A673 (cell line): ENCODE data around the gene NPSR1. TPM values are rescaled to one million over a fixed set of nuclear protein-coding genes. Genes with fewer than 3 reads are reported as not detected.

Experiments used
- BruUV-seq: library from RNA; stranded (reverse); fragments of 400-500 nt; replicated peaks from 2 replicates; lab custom pipeline; 2021; lab: Mats Ljungman, UMichigan
- CTCF ChIA-PET: fragments of 300-600 bp; sonication (Branson Sonifier 250); formaldehyde crosslinking; loops from one replicate; lab custom pipeline; 2022; ENCODE audit warnings: antibody characterized with exemption; lab: Charles Lee
- POLR2A ChIA-PET: fragments of 300-600 bp; sonication (Branson Sonifier 250); formaldehyde crosslinking; loops from one replicate; lab custom pipeline; 2022; ENCODE audit warnings: antibody characterized with exemption; ENCODE audit not compliant: low non-redundant PET; lab: Charles Lee
- DNase-seq: peaks from one replicate; pipeline ENCODE4 v3.0.0-alpha.2; 2015; ENCODE audit warnings: low spot score
- H3K27ac ChIP-seq: fragments of 200-600 bp; sonication (generic); 2 replicates; pipeline ENCODE4 v1.5.1; 2016; ENCODE audit warnings: mixed run types, low read depth, mild to moderate bottlenecking, mixed read lengths, antibody characterized with exemption, low read length; ENCODE audit not compliant: poor library complexity, severe bottlenecking
- H3K27me3 ChIP-seq: fragments of 200-600 bp; sonication (generic); replicated peaks from 2 replicates; pipeline ENCODE4 v1.6.1; 2017; ENCODE audit warnings: mixed run types, low read depth, mild to moderate bottlenecking, mixed read lengths, antibody characterized with exemption, low read length; ENCODE audit not compliant: insufficient read depth, poor library complexity
- H3K36me3 ChIP-seq: fragments of 200-600 bp; sonication (generic); 2 replicates; pipeline ENCODE4 v1.6.1; 2016; ENCODE audit warnings: mixed run types, mild to moderate bottlenecking, mixed read lengths, antibody characterized with exemption, low read length; ENCODE audit not compliant: insufficient read depth, poor library complexity, severe bottlenecking
- H3K4me1 ChIP-seq: fragments of 200-600 bp; sonication (generic); 2 replicates; pipeline ENCODE4 v1.6.1; 2017; ENCODE audit warnings: mixed run types, mild to moderate bottlenecking, mixed read lengths, antibody characterized with exemption, low read length; ENCODE audit not compliant: insufficient read depth, poor library complexity, severe bottlenecking
- H3K4me3 ChIP-seq: fragments of 200-600 bp; sonication (generic); 2 replicates; pipeline ENCODE4 v1.5.1; 2016; ENCODE audit warnings: low read depth, mixed run types, mild to moderate bottlenecking, mixed read lengths, low read length; ENCODE audit not compliant: poor library complexity, severe bottlenecking
- H3K9me3 ChIP-seq: fragments of 200-600 bp; sonication (generic); 2 replicates; pipeline ENCODE4 v1.6.1; 2016; ENCODE audit warnings: mixed run types, low read depth, mild to moderate bottlenecking, mixed read lengths, antibody characterized with exemption, low read length; ENCODE audit not compliant: poor library complexity, severe bottlenecking
- CTCF ChIP-seq: fragments of 300-800, 200-600 bp; sonication (generic); conservative IDR thresholded peaks from 2 replicates; pipeline ENCODE4 v1.5.1; 2017; ENCODE audit warnings: low read depth, mild to moderate bottlenecking, antibody characterized with exemption, low read length, moderate library complexity, mixed read lengths
- EZH2 ChIP-seq: fragments of 200-600 bp; sonication (generic); IDR thresholded peaks from 2 replicates; pipeline ENCODE4 v1.6.1; 2017; ENCODE audit warnings: borderline replicate concordance, low read depth, mild to moderate bottlenecking, mixed read lengths, antibody characterized with exemption, low read length; ENCODE audit not compliant: poor library complexity, severe bottlenecking
- intact Hi-C: fragments of 100-400 bp; cut with micrococcal nuclease; formaldehyde crosslinking; loops from one replicate; pipeline ENCODE4 v1.10.0; 2022; ENCODE audit not compliant: unreplicated experiment
- total RNA-seq: library from RNA; stranded (reverse); gene quantifications from 2 replicates; pipeline ENCODE4 v1.2.3, GENCODE V29; 2021

NPSR1 gene
- total RNA-seq, 1 experiment from 2014 or later: not detected

- ChIA-PET POLR2A (no interaction called here), CTCF (no interaction called here)
- intact Hi-C loops: no loop called here
- BruUV-seq: no TSS peak
- no peaks in the 10 kb centered on the region for H3K4me1 ChIP-seq
- no peaks in the 10 kb centered on the region for H3K9me3 ChIP-seq
- H3K27me3 ChIP-seq: peaks cover 18% of the 10 kb centered on the region
- DNase-seq: no peak
- H3K27ac ChIP-seq: no peak overlapping the region
- no peak overlapping the region for H3K4me3 ChIP-seq
- no peak for TF ChIP-seq CTCF
- no peak for TF ChIP-seq EZH2
- H3K36me3 ChIP-seq: no peaks in the 10 kb centered on the region
Observed at GRCh38 chr7:34735526-34735925, 77.5 kb downstream of the NPSR1 start.

- Histone ChIP-seq H3K27me3 (peaks cover 15% of the 10 kb centered on the region), H3K36me3 (no peaks in the 10 kb centered on the region), H3K4me3 (no peak overlapping the region), H3K27ac (no peak overlapping the region), H3K4me1 (no peaks in the 10 kb centered on the region), H3K9me3 (no peaks in the 10 kb centered on the region)
- CTCF ChIA-PET: no interaction called here
- intact Hi-C loops: no loop called here
- DNase-seq: no peak
- POLR2A ChIA-PET: no interaction called here
- TF ChIP-seq CTCF: no peak
- no peak for TF ChIP-seq EZH2
- BruUV-seq: no TSS peak
Observed at GRCh38 chr7:34739651-34740300, 81.8 kb downstream of the NPSR1 start.

- no peaks in the 10 kb centered on the region for H3K4me1 ChIP-seq
- no TSS peak for BruUV-seq
- TF ChIP-seq EZH2 (no peak), CTCF (no peak)
- H3K9me3 ChIP-seq: no peaks in the 10 kb centered on the region
- intact Hi-C loops: no loop called here
- no peaks in the 10 kb centered on the region for H3K36me3 ChIP-seq
- ChIA-PET POLR2A (no interaction called here), CTCF (no interaction called here)
- no peak overlapping the region for H3K4me3 ChIP-seq
- peaks cover 8% of the 10 kb centered on the region for H3K27me3 ChIP-seq
- H3K27ac ChIP-seq: no peak overlapping the region
- DNase-seq: no peak
Observed at GRCh38 chr7:34740840-34741239, 82.8 kb downstream of the NPSR1 start.
